NCI-H2227 treated with DMSO at 0.1 percent for 48 hours (cell line): ENCODE measurements around the gene EFNA1.
"Not testable (repeated sequence)": the region's sequence is repeated elsewhere in the genome, so short reads cannot be mapped to it uniquely, and the experiment has no call there.

Source experiments
- DNase-seq: peaks from one replicate; lab custom pipeline; 2025; lab: John Stamatoyannopoulos, UW

EFNA1 gene

DNA sequence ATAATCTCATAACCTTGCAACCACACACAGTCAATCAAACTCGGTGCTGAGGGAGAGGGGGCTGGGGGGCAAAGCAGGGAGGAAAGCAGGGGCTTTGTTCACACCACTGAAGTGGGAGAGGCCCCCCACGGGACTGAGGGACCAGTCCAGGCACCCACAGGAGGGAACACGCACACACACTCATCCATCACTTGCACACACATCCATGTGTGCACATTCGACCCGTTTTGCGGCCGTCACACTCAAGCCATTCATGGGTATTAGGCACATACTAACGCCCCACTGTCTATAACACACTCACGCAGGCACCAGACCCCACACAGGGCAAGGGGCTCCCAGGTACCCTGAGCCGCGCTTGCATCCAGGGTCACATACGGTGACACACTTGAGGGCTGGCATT, 35.0 kb upstream of the EFNA1 start:
- DNase-seq, result no peak

DNA sequence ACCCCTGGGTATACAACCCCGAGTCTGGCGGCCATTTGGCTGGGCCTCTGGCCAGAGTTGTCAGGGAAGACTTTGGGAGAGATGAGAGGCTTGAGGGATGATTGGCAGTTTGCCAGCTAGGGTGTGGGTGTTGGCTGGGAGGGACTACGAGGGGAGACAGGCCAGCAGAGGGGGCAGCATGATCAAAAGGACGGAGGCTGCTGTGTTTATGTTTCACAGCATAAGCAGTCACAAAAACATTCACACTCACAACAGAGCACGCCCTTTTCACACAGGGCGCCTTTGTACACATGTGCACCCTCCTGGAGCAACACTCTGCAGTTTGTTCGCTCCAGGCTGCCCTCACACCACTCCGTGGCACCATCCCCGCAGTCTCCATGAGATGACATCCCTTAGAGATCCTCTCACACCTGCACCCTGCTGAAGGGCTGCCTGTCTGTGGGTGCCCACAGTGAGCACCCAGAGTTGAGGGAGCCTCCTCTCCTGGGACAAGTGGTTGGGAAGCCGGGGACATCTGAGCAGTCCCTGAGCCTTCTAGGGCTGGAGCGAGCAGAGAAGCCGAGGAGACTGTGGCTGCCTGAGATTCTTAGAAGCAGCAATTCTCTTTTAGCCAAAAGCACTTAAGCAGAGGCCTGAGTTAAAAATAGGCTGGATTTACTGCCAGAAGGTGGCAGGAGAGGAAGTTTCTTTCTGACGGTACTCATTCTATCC, 33.6 kb upstream of the EFNA1 start:
- DNase-seq, result peak; percentile 81

DNA sequence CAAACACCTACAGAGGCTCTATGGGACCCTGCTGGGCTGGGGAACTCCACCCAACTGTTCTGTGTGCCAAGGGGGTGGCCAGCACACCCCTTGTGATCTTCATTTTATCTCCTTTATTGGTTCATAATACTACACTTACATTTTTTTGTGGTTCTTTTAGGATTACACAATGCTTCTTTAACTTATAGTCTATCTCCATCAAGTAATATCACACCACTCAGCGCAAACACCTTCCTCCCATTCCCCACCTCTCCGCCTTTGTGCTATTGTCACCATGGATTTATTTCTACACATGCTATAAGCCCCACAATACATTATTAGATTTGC, 33.1 kb upstream of the EFNA1 start:
- peak; percentile 59 for DNase-seq

DNA sequence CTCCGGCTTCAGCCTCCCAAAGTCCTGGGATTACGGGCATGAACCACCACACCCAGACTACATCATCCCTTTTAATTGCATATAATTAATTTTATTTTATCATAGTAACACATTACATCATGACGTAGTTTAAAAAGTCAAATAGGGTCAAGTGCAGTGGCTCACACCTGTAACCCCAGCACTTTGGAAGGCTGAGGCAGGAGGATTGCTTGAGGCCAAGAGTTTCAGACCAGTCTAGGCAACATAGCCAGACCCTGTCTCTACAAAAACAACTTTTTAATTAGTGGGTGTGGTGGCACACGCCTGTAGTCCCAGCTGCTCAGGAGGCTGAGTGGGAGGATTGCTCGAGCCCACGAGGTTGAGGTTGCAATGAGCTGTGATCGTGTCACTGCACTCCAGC, 28.3 kb upstream of the EFNA1 start:
- no peak for DNase-seq

DNA sequence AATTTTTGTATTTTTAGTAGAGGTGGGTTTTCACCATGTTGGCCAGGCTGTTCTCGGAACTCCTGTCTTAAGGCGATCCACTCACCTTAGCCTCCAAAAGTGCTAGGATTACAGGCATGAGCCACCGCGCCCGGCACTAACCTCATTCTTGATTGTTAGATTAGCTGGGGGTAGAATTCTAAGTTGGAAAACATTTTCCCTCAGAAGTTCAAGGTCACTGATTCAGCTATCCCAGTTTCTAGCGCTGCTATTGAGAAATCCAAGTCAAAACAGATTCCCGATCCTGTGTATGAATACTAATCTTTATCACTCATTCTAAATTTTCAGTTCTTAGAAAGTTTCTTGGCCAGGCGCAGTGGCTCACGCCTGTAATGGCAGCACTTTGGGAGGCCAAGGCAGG, 24.4 kb upstream of the EFNA1 start:
- no peak for DNase-seq

DNA sequence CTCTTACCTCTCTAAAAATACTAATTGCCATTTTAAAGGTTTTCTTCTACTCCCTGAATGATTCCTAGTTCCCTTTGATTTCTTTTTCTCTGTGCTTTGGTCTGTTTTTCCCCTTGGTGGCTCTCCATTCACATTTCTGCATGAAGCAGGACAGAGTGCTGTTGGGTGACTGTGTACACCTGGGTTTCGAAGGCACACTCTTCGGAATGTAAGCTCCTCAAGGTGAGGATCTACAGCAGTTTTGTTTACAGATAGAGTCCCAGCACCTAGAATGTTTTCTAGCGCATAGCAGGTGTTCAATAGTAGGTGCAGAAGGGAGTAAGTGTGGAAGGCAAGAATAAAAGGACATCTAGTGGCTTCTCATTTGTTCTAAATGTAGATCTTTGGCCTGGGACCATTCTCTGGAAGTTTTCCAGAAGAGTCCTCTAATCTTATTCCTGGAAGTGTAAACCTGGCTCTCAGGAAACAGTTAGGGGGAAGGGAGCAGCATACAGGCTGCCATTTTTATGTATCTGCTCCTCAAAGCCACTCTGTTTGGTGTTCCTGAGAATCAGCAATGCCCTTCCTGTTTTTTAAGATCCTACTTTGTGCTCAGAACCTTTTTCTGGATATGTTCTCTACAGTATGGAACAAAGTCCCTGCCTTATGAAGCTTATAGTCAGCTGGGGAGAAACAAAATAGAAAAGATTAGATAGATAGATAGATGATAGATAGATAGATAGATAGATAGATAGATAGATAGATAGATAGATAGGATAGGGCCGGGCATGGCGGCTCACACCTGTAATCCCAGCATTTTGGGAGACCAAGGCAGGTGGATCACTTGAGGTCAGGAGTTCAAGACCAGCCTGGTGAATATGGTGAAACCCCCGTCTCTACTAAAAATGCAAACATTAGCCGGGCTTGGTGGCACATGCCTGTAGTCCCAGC, 22.8 kb upstream of the EFNA1 start:
- no peak for DNase-seq

DNA sequence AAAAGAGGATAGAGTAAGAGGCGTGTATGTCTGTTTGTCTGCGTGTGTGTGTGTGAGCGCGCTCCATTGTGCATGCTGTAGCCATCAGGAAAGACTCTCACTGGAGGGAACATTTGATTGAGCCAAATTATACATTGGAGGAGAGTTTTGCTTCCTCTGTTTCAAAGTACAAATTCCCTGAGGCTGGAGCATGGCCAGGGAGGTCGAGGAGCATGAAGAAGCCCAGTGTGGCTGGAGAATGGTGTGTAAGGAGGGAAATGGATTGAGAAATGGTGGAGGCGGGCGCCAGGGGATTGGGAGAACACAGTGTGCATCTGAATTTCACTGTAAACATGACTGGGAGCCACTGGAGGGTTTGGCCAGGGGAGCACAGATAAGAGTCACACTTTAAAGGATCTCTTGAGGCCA, 22.1 kb upstream of the EFNA1 start:
- peak; percentile 50 for DNase-seq

DNA sequence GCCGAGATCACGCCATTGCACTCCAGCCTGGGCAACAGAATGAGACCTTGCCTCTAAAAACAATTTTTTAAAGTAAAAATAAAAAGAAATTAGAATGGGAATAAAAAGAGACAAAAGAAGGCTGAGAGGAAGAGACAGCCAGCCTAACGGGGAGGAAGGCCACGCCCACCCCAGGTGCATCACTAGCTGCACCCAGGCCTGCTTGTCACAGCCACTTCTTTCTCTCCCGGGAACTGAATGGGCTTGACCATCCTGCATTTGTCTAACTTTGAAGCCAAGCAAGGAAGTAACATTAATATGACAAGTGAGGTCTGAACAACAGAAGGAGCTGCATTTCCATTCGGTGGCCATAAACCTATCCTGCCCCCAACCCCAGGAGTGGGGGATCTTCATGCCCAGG, 20.8 kb upstream of the EFNA1 start:
- no peak for DNase-seq

DNA sequence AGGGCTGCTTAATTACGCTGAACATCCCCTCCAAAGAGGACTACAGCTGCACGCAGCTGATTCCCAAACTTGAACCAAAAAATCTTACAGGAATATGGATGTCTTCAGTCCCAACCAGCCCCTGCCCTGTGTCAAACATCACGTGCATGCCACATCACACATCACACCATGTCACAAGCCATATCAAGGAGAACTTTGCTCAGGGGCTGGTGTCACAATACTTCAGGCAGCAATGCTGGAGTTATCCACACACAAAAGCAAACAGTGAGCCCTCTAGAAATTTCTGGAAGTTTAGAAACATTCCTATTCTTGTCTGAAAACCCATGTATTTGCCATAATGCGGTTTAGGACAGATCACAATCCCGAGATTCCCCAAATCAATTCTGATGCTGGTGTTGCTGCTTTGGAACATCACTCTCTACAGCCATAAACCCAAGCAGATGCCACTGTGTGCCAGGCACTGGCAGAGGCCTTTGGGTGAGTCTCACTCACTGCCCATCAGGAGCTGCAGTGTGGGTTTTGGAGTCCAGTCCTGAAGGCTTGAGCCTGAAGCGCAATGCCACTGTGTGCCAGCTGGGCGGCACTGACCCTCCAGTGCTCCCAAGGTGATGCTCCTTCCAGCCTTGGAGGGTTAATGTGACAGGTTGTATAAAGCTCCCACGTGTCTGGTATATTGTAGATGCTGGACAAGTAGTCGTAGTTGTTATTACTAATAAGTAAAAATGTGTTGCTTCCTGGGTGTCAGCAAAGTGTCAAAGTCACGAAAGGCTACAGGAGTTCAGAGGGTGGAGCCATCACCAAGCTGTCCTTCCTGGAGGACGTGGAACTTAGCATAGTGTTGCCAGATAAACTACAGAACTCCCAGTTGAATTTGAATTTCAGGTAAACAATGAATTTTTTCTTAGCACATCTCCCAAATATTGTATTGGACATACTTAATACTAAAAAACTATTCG, 20.1 kb upstream of the EFNA1 start:
- no peak for DNase-seq

DNA sequence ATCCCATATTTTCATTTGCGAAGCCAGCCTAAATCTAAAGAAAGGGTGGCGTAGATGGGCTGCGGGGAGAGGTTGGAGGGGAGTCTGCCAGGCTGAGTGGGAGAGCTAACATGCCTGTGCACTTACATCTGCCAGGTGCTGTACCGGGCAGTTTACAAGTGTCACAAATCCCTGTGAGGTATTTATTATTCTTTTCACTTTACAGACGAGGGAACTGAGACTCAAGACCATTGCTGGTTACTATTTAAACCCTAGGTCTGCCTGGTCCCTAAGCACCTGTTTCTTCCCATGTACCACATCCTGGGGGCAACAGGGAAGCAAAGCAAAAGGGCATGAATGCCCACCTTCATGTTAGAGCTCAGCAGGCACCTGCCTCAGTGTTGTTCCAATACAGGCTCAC, 19.4 kb upstream of the EFNA1 start:
- DNase-seq, result no peak

DNA sequence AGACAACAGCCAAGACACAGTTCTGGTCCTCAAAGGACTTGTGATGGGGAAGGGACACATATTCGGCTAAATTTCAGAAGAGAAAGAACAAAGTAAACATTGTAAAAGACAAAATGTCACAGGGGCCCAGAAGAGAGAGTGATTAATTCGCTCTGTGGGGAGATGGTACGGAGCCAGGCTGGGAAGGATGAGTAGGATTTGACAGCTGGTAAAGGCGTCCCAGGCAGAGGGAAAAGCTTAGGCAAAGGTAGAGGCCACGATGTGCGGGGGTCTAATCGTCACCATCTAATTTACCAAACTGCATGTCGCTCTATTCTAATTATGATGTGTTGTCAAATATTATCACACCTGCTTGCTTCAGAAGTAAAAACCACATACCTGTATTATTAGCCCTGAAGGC, 17.3 kb upstream of the EFNA1 start:
- no peak for DNase-seq

DNA sequence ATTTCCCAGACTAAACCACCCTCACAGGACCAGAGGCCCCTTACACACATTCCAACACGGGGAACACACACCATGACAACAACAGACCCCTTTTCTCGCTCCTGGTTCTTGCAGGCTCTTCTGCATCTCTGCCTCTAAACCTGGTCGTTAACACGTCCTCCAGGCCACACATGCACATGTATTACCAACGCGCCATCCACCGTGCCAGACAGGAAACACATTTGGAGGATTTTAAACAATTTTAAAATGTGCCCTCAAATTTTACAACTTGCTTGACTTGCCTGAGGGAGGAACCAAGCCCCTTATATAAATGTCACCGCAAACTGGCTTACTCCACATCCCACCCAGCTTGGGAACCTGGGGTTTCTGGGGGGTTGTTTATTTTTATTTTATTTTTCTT, 16.9 kb upstream of the EFNA1 start:
- no peak for DNase-seq

DNA sequence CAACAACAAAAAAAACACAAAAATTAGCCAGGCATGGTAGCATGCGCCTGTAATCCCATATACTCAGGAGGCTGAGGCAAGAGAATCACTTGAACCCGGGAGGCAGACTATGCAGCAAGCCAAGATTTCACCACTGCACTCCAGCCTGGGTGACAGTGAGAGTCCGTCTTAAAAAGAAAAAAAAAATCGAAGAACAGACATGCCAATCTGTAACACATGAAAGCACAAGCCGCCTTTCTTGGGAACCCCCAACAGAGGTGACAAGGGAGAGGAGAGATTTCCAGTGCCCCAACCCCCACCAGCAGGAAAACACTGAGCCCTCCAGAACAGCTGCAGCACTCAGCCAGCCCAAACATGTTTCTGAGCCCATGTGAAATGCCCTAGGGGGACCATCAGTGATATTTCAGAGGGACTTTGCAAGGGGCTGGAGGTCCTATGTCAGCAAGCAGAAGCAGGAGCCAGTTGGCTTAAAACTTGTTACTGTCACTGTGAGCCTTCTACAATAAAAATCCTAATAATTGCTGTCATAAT, 14.2 kb upstream of the EFNA1 start:
- DNase-seq, result no peak

DNA sequence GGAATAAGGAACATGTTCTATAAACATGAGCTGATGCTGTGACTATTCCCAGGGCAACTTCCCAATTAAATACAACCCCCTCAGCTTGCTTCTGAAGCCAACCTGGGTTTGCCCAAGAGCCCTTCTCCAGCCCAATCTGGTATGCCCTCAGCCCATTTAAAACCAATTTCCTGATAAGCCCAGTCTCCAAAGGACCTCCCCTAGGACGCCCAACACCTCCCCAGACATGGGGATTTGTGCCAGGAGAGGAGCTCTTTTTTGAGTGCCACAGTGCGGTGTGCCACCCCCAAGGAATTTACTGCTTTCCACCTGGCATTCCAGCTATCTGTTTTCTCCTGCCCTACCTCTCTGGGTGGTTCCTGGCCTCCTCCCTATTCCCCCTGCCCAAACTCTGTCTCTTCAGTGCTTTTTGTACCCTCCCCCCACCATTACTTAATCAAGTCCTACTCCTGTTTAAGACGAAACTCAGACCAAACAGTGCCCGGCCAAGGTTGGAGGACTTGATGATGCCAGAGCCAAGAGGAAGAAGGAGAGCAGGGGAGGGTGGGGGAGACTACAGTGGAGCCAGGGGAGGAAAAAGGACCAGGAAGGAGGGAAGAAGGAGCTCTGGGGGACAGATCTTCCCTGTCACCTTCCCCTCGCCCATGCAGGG, 11.4 kb upstream of the EFNA1 start:
- no peak for DNase-seq

DNA sequence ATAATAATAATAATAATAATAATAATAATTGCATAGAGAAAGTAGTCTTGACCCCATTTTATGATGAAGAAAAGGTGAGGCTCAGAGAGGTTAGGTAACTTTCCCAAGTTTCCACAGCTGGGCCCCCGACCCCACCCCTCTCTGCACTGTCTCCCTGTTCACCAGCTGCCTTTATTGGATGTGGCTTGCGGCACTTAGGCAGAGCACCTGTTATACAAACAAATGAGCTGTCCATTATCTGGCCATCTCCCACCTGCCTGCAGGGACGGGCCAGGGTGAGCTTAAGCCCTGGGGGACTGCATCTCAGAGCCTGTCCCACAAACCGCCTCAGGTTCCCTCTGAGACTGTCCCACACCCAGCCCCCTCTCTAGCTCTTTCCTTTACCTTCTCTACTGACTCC, 10.1 kb upstream of the EFNA1 start:
- DNase-seq, result no peak

DNA sequence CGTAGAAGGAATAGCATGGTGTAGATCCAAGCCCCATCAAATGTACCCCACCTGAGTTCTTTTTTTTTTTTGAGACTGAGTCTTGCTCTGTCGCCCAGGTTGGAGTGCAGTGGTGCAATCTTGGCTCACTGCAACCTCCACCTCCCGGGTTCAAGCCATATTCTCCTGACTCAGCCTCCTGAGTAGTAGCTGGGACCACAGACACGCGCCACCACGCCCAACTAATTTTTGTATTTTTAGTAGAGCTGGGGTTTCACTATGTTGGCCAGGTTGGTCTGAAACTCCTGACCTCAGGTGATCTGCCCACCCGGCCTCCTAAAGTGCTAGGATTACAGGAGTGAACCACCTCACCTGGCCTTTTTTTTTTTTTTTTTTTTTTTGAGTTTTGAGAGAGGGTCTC, 9.6 kb upstream of the EFNA1 start:
- DNase-seq, result not testable (repeated sequence)

DNA sequence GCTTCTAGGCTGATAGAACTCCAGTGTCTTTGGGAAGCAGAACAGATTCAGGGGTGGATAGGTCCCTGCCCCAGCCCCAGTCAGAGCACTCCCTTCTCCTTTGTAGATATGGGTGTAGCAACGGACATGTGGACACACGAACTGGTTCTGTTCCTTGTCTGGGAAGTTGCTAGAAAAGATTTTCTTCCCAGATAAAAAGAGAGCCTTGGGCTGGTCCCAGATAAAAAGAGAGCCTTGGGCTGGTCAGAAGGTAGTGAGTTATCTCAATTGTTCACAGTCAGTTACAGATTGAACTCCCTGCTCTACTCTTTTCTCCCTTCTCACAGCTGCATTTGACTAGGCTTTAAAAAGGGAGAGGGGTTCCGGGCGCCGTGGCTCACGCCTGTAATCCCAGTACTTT, 7.4 kb upstream of the EFNA1 start:
- DNase-seq, result no peak

DNA sequence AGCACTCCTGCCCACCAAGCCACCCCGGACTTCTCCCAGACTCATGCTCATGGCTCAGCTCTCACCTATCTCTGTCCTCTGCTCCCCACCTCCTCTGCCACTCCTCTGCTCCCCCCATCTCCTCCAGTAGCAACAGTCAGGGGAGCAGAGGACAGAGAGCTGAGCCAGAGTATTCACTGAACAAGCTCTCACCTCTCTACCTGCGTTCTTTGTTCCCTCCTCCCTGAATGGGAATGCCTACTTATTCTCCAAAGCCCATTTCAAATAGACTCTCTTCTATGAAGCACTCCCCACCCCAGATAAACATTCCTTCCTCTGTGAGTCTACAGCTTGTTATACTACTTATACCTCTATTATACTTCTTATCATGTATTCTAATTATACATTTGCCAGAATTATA, 6.4 kb upstream of the EFNA1 start:
- DNase-seq, result no peak

DNA sequence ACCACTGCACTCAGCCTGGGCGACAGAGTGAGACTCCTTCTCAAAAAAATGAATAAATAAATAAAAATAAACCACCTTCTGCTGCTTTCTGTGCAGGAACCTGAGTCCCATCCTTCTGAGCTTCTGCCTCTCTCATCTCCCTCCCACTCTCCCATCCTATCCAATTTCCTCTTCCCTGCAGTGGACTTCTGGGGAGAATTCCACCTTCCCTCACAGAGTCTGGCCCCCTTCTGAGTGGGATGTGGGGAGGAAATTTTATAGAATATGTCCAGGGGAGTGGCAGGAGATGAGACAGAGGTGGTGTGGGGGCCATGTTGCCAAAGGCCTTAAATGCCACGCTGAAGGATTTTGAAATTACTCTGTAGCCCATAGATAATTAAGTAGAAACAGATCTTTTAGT, 5.4 kb upstream of the EFNA1 start:
- DNase-seq, result no peak

DNA sequence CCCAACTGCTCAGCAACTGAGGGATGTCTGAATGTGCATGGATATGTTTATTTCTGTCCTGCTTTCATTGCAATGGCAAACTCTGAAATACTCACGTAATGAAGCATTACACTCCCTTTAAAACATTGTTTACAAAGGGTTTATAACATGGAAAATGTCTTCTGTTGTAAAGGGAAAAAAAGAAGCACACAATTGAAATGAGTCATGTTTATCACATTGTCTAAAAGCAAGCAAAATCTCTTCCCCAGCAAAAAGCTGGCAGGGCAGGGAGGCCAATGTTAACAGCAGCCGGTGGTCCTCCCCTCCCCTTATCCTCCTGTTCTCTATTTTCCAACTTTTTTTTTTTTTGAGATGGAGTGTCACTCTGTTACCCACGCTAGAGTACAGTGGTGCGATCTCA, 3.9 kb upstream of the EFNA1 start:
- no peak for DNase-seq
